NCI-H1436 treated with DMSO at 0.1 percent for 48 hours (cell line): ENCODE measurements around the gene TLR7.

Source experiments
- DNase-seq: peaks from one replicate; lab custom pipeline; 2025; lab: John Stamatoyannopoulos, UW

The TLR7 gene

GRCh38 chrX:12866451-12867377, at the start of gene TLR7:
Gene TLR7, plus strand, starts transcription at chrX:12867072. Its CDS starts 507 bp downstream, at chrX:12867579.
- no peak for DNase-seq

GRCh38 chrX:12817528-12817927, 49.3 kb upstream of the TLR7 start:
- no peak for DNase-seq

GRCh38 chrX:12819222-12819621, 47.6 kb upstream of the TLR7 start:
- DNase-seq, result no peak

GRCh38 chrX:12820737-12821136, 46.1 kb upstream of the TLR7 start:
- DNase-seq, result no peak

- DNase-seq, result no peak
These were observed 41.9 kb upstream of the TLR7 start for GRCh38 chrX:12824944-12825343.

- DNase-seq, result no peak
These were observed 41.1 kb upstream of the TLR7 start for GRCh38 chrX:12825801-12826200.

GRCh38 chrX:12843061-12843667, 23.7 kb upstream of the TLR7 start:
- no peak for DNase-seq

GRCh38 chrX:12843668-12844279, 23.1 kb upstream of the TLR7 start:
- DNase-seq, result no peak

- DNase-seq, result no peak
These were observed 22.6 kb upstream of the TLR7 start for GRCh38 chrX:12844319-12844718.

GRCh38 chrX:12865359-12865758, 1.5 kb upstream of the TLR7 start:
- no peak for DNase-seq

GRCh38 chrX:12867685-12868084, 813 bp downstream of the TLR7 start:
- no peak for DNase-seq

- DNase-seq, result no peak
These were observed 1.9 kb downstream of the TLR7 start for GRCh38 chrX:12868747-12869146.

GRCh38 chrX:12871257-12871656, 4.4 kb downstream of the TLR7 start:
- no peak for DNase-seq

GRCh38 chrX:12872741-12873140, 5.9 kb downstream of the TLR7 start:
- DNase-seq, result no peak

- DNase-seq, result no peak
These were observed 7.7 kb downstream of the TLR7 start for GRCh38 chrX:12874581-12874980.

GRCh38 chrX:12877386-12877785, 10.5 kb downstream of the TLR7 start:
- no peak for DNase-seq

GRCh38 chrX:12878536-12878935, 11.7 kb downstream of the TLR7 start:
- no peak for DNase-seq

GRCh38 chrX:12881914-12882313, 15.0 kb downstream of the TLR7 start:
- DNase-seq, result no peak

- DNase-seq, result no peak
These were observed 18.6 kb downstream of the TLR7 start for GRCh38 chrX:12885508-12885907.

- no peak for DNase-seq
These were observed 19.7 kb downstream of the TLR7 start for GRCh38 chrX:12886545-12886944.

GRCh38 chrX:12887141-12887540, 20.3 kb downstream of the TLR7 start:
- DNase-seq, result no peak

GRCh38 chrX:12887767-12888166, 20.9 kb downstream of the TLR7 start:
- no peak for DNase-seq

- DNase-seq, result no peak
These were observed 23.6 kb downstream of the TLR7 start for GRCh38 chrX:12890467-12890866.
